Cardiac fibroblast (primary cell): ENCODE measurements around the gene LUC7L.

Source experiments
- DNase-seq, 2 donors: peaks; one replicate each; pipeline versions ENCODE4 v3.0.0 to v3.0.0-alpha.2; 2010; ENCODE audit warnings: low read depth in 2 of 2
- H3K4me3 ChIP-seq, 2 donors: replicated peaks in 1 of 2; 1 replicate in 1 of 2; 2 replicates in 1 of 2; pipeline ENCODE4 v1.5.1; 2011; ENCODE audit warnings: low read depth in 2 of 2, low read length in 2 of 2, mild to moderate bottlenecking in 2 of 2, moderate library complexity in 1 of 2
- CTCF ChIP-seq: IDR thresholded peaks from one replicate; pipeline ENCODE4 v1.5.1; 2011; ENCODE audit warnings: low read depth, mild to moderate bottlenecking, low read length, inconsistent platforms

The LUC7L gene

GRCh38 chr16:142405-142967 lies 86.8 kb downstream of the LUC7L start:
- TF ChIP-seq CTCF, result no peak
- H3K4me3 ChIP-seq, result no peak overlapping the region
- DNase-seq, result no peak

GRCh38 chr16:140175-140857 lies 88.9 kb downstream of the LUC7L start:
- no peak for TF ChIP-seq CTCF
- DNase-seq, result no peak
- no peak overlapping the region for H3K4me3 ChIP-seq
